Measurements from ENCODE around the gene HOXD12.

The HOXD12 gene

DNA sequence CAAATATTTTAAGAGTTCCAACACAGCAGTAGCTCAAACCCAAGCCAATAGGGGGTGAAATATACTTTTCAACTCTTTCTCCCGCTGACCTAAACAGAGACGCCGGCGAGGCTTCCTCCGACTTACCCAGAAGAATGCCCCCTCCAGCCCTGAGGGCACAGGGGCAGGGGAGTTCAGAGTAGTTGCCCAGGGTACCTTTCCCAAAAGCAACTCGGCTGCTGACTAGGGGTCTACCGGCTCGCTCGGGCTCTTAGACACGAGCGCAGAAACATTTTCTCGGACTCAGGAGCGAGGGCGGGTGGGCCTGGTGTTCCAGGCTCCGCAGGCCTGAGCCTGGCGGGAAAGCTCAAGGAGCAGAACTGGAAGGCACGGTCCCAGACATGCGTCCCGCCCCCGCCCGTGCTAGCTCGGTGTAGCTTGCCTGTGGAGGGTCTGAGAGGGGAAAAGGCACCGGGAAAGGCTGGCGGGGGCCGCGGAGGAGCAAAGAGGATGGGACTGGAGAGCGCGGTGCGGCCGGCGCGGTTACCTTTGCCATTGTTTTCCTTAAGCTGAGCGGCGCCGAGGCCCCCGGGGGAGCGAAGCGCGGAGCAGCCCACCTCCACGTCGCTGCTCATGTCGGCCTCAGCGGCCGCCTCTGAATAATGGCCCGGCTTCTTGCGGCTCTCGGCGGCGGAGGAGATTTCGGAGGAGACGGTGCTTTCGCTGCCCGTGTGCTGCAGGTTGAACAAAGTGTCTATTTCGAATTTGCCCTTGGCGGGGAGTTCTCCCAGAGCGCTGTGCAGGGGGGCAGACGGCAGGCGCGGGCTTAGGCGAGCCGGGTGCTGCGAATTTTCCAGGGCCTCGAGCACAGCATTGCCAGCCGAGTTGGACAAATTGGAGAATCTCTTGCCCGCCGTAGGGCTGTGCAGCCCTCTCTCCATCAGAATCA is 16.5 kb upstream of the HOXD12 start:
- Histone ChIP-seq H3K9me3 (no peaks in the 10 kb centered on the region; the same call in 1 of the 2 replicates), H3K4me3 (ENCODE audit: low read depth, low read length) (no peak overlapping the region), H3K4me1 (no peaks in the 10 kb centered on the region), H3K27me3 (peaks cover 89% of the 10 kb centered on the region), H3K36me3 (no peaks in the 10 kb centered on the region)
- DNase-seq = no peak
- TF ChIP-seq, protein P1, sequence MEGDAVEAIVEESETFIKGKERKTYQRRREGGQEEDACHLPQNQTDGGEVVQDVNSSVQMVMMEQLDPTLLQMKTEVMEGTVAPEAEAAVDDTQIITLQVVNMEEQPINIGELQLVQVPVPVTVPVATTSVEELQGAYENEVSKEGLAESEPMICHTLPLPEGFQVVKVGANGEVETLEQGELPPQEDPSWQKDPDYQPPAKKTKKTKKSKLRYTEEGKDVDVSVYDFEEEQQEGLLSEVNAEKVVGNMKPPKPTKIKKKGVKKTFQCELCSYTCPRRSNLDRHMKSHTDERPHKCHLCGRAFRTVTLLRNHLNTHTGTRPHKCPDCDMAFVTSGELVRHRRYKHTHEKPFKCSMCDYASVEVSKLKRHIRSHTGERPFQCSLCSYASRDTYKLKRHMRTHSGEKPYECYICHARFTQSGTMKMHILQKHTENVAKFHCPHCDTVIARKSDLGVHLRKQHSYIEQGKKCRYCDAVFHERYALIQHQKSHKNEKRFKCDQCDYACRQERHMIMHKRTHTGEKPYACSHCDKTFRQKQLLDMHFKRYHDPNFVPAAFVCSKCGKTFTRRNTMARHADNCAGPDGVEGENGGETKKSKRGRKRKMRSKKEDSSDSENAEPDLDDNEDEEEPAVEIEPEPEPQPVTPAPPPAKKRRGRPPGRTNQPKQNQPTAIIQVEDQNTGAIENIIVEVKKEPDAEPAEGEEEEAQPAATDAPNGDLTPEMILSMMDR (IDR thresholded peaks at IDR 0.05; ENCODE audit: low read depth, low read length) = no peak

GRCh38 chr2:176083796-176084261 is 15.8 kb upstream of the HOXD12 start, which contains the start of gene EVX2:
Gene EVX2 (minus strand): TSS chr2:176083962. CDS start chr2:176083776, 186 bp downstream.
- Histone ChIP-seq H3K27me3 (peaks cover 92% of the 10 kb centered on the region), H3K9me3 (no peaks in the 10 kb centered on the region; the same call in 1 of the 2 replicates), H3K4me1 (no peaks in the 10 kb centered on the region), H3K36me3 (no peaks in the 10 kb centered on the region), H3K4me3 (ENCODE audit: low read depth, low read length) (peak within 1 kb of the TSS; percentile 6; the same call in 1 of the 2 replicates)
- TF ChIP-seq, protein P1 (IDR thresholded peaks at IDR 0.05; ENCODE audit: low read depth, low read length) = no peak
- no peak for DNase-seq

DNA sequence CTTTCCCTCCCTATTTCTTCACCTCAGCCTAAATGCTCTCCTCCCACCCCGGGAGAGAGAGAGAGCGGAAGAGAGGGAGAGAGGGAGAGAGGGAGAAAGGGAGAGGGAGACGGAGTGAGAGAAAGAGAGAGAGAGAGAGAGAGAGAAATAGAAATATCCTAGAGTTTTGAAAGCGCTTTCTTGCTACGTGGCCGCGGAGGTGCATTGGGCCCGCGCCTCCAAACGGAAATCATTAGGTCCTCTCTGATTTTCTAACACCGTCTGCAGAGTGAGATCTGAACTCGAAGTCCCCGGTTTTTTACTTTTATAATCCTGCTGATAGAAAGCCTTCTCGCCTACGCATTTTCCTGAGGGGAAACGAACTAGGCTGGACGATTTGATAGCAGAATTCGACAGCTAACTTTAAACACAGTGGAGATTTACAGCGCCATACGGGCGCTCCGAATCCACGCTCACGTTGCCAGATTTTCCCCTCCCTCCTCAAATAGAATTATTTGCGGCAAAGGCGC is 14.9 kb upstream of the HOXD12 start:
- DNase-seq = no peak
- no peaks in the 10 kb centered on the region for H3K4me1 ChIP-seq
- H3K36me3 ChIP-seq = no peaks in the 10 kb centered on the region
- peaks cover 92% of the 10 kb centered on the region for H3K27me3 ChIP-seq
- no peaks in the 10 kb centered on the region; the same call in 1 of the 2 replicates for H3K9me3 ChIP-seq
- H3K4me3 ChIP-seq (ENCODE audit: low read depth, low read length) = peak overlapping the region; percentile 37
- TF ChIP-seq, protein P1 (IDR thresholded peaks at IDR 0.05; ENCODE audit: low read depth, low read length) = no peak

GRCh38 chr2:176085120-176085788 is 14.3 kb upstream of the HOXD12 start:
- Histone ChIP-seq H3K9me3 (no peaks in the 10 kb centered on the region; the same call in 1 of the 2 replicates), H3K36me3 (no peaks in the 10 kb centered on the region), H3K27me3 (peaks cover 98% of the 10 kb centered on the region), H3K4me1 (no peaks in the 10 kb centered on the region), H3K4me3 (ENCODE audit: low read depth, low read length) (peak overlapping the region; percentile 37)
- no peak for DNase-seq
- TF ChIP-seq, protein P1 (IDR thresholded peaks at IDR 0.05; ENCODE audit: low read depth, low read length) = no peak

- peak; percentile 62 for DNase-seq
- TF ChIP-seq, protein P1 (IDR thresholded peaks at IDR 0.05; ENCODE audit: low read depth, low read length) = peak; percentile 56
- no peaks in the 10 kb centered on the region for H3K36me3 ChIP-seq
- H3K9me3 ChIP-seq = no peaks in the 10 kb centered on the region; the same call in 1 of the 2 replicates
- peak overlapping the region; percentile 37 for H3K4me3 ChIP-seq (ENCODE audit: low read depth, low read length)
- no peaks in the 10 kb centered on the region for H3K4me1 ChIP-seq
- H3K27me3 ChIP-seq = peaks cover 98% of the 10 kb centered on the region
Measured at GRCh38 chr2:176085861-176086771, 13.5 kb upstream of the HOXD12 start.

Measured in BE2C (cell line).